Measurements from ENCODE around the gene ARHGAP28.

Gene ARHGAP28

GRCh38 chr18:6943143-6943542 lies 213.6 kb downstream of the ARHGAP28 start:
- TF ChIP-seq, protein P1, sequence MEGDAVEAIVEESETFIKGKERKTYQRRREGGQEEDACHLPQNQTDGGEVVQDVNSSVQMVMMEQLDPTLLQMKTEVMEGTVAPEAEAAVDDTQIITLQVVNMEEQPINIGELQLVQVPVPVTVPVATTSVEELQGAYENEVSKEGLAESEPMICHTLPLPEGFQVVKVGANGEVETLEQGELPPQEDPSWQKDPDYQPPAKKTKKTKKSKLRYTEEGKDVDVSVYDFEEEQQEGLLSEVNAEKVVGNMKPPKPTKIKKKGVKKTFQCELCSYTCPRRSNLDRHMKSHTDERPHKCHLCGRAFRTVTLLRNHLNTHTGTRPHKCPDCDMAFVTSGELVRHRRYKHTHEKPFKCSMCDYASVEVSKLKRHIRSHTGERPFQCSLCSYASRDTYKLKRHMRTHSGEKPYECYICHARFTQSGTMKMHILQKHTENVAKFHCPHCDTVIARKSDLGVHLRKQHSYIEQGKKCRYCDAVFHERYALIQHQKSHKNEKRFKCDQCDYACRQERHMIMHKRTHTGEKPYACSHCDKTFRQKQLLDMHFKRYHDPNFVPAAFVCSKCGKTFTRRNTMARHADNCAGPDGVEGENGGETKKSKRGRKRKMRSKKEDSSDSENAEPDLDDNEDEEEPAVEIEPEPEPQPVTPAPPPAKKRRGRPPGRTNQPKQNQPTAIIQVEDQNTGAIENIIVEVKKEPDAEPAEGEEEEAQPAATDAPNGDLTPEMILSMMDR (IDR thresholded peaks at IDR 0.05; ENCODE audit: insufficient read depth, low read length, missing control alignments): no peak
- no peak overlapping the region for H3K4me3 ChIP-seq (ENCODE audit: low read depth, low read length)
- DNase-seq (ENCODE audit: low read depth, low spot score): no peak
- CTCF ChIA-PET: interaction anchor here (1.4 kb wide), 1 partner anchor 21 kb away, joined by 5 read pairs; no protein-coding TSS in a partner anchor
- POLR2A ChIA-PET: no interaction called here

- ChIA-PET POLR2A (no interaction called here), CTCF (no interaction called here)
- DNase-seq (ENCODE audit: low read depth, low spot score): no peak
- TF ChIP-seq, protein P1 (IDR thresholded peaks at IDR 0.05; ENCODE audit: insufficient read depth, low read length, missing control alignments): no peak
- H3K4me3 ChIP-seq (ENCODE audit: low read depth, low read length): no peak overlapping the region
Observed at GRCh38 chr18:6947338-6948030, 218.0 kb downstream of the ARHGAP28 start.

- CTCF ChIA-PET: no interaction called here
- TF ChIP-seq, protein P1 (IDR thresholded peaks at IDR 0.05; ENCODE audit: insufficient read depth, low read length, missing control alignments): no peak
- H3K4me3 ChIP-seq (ENCODE audit: low read depth, low read length): no peak overlapping the region
- no peak for DNase-seq (ENCODE audit: low read depth, low spot score)
- POLR2A ChIA-PET: no interaction called here
Observed at GRCh38 chr18:6948281-6949055, 219.0 kb downstream of the ARHGAP28 start.

GRCh38 chr18:6949800-6950586 lies 220.5 kb downstream of the ARHGAP28 start:
- no peak for DNase-seq (ENCODE audit: low read depth, low spot score)
- CTCF ChIA-PET: no interaction called here
- TF ChIP-seq, protein P1 (IDR thresholded peaks at IDR 0.05; ENCODE audit: insufficient read depth, low read length, missing control alignments): no peak
- H3K4me3 ChIP-seq (ENCODE audit: low read depth, low read length): no peak overlapping the region
- POLR2A ChIA-PET: no interaction called here

DNA sequence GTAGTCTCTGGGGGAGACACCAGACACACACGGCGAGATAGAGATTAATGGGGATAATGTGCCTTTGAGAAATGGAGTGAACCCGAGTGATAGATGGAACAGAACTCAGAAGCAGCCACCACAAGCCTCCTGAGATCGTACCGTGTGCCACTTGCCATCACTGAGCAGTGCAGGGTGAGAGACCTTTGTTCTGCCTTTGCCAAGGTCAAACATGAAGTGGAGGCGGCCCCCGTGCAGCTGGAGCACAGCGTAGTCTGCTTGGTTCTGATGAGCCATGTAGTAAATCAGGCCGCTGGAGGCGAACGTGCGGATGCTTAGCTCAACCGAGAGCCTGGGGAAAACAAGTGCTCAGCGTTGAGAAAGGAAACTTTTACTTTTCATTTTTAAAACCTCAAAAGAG lies 221.1 kb downstream of the ARHGAP28 start:
- CTCF ChIA-PET: no interaction called here
- no peak for DNase-seq (ENCODE audit: low read depth, low spot score)
- TF ChIP-seq, protein P1 (IDR thresholded peaks at IDR 0.05; ENCODE audit: insufficient read depth, low read length, missing control alignments): no peak
- POLR2A ChIA-PET: no interaction called here
- no peak overlapping the region for H3K4me3 ChIP-seq (ENCODE audit: low read depth, low read length)
